ENCODE measurements around the gene ZNF800. TPM values are rescaled to one million over a fixed set of nuclear protein-coding genes. Genes with fewer than 3 reads are reported as not detected.

ZNF800 gene
- total and polyA plus RNA-seq, 2 of the 8 experiments (the other 6 are each of a cell fraction or from before 2014, with no cell fraction given): 1.0 to 6.5 TPM

GRCh38 chr7:127390186-127390816 is 2.2 kb downstream of the ZNF800 start (continued):
- no peak for TF ChIP-seq CHD7 (IDR thresholded peaks at IDR 0.05; ENCODE audit: insufficient replicate concordance, low read length)
- no peak for TF ChIP-seq POU5F1 (IDR thresholded peaks at IDR 0.05; ENCODE audit: low read depth, low read length)
